ENCODE results near the gene SEC24C. TPM values are rescaled to one million over a fixed set of nuclear protein-coding genes. Genes with fewer than 3 reads are reported as not detected.

Gene SEC24C
- total and polyA plus RNA-seq, 2 of the 13 experiments (the other 11 are each of a cell fraction or from before 2014, with no cell fraction given) = 63.1 to 66.4 TPM

DNA sequence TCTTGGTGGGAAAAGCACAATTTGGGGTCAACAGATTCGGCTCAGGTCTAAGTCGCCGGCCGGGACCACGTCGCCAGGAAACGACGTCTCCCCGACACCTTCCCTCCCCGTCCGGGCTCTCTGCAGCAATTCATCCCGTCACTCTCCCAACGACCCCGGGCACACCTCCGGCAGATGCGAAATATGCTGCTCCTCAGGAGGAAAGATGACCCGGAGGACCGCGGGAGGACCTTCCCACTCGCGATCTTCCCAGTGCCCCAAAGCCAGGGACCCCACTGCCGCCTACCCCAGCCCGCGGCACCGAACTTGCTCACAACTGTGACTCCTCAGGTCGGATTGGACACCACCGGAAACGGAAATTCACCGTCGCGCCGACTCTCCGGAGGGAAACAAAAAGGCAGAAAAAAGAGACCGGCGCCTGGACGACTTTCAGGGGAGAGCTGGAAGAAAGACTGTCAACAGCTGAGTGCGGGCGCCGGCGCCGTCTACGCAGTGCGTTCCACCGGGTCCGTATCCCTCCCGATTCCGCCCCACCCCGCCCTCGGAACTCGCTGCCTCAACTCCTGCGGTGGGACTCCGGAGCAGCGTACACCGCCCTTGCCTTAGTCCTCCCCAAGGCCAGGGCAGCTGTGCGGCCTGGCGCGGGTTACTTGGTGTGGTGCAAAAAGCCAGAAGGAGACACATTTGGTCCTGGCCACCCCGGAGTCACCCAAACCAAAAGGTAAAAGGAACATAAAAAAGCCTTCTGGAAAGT is 13.8 kb upstream of the SEC24C start (continued):
- TF ChIP-seq ZNF556 (CRISPR knock-in tag; IDR thresholded peaks at IDR 0.05; ENCODE audit: borderline replicate concordance) (peak; percentile 90; the same call in 1 of the 2 replicates), ZHX2 (IDR thresholded peaks at IDR 0.05; ENCODE audit: low read depth) (peak; percentile 52; the same call in 1 of the 2 replicates), ZHX2 (CRISPR knock-in tag; IDR thresholded peaks at IDR 0.05; ENCODE audit: borderline replicate concordance) (no peak), LBX2 (CRISPR knock-in tag; IDR thresholded peaks at IDR 0.05; ENCODE audit: borderline replicate concordance) (peak; percentile 44; the same call in 1 of the 2 replicates), BHLHE40 (IDR thresholded peaks at IDR 0.05; ENCODE audit: low read length) (no peak), ZNF781 (CRISPR knock-in tag; IDR thresholded peaks at IDR 0.05; ENCODE audit: borderline replicate concordance, not compliant biosample characterization) (peak; percentile 71), ZNF12 (CRISPR knock-in tag; IDR thresholded peaks at IDR 0.05) (peak; percentile 81), SPEN (CRISPR knock-in tag; IDR thresholded peaks at IDR 0.05; ENCODE audit: low read depth) (peak; percentile 87; the same call in 1 of the 2 replicates), TFDP2 (CRISPR knock-in tag; IDR thresholded peaks at IDR 0.05) (peak; percentile 63), ZNF788 (CRISPR knock-in tag; IDR thresholded peaks at IDR 0.05; ENCODE audit: borderline replicate concordance) (peak; percentile 92; the same call in 1 of the 2 replicates), ZNF562 (CRISPR knock-in tag; IDR thresholded peaks at IDR 0.05; ENCODE audit: borderline replicate concordance) (no peak), ZNF124 (CRISPR knock-in tag; IDR thresholded peaks at IDR 0.05) (no peak), ZFP36L1 (CRISPR knock-in tag; IDR thresholded peaks at IDR 0.05) (0 out of 2 replicates have a peak, but pooled peaks have one; percentile 33), ZNF207 (IDR thresholded peaks at IDR 0.05; ENCODE audit: borderline replicate concordance) (no peak), ZSCAN25 (CRISPR knock-in tag; IDR thresholded peaks at IDR 0.05) (peak; percentile 56; the same call in 1 of the 2 replicates), ZNF235 (CRISPR knock-in tag; IDR thresholded peaks at IDR 0.05; ENCODE audit: borderline replicate concordance) (peak; percentile 82), ZNF225 (CRISPR knock-in tag; IDR thresholded peaks at IDR 0.05) (peak; percentile 77; the same call in 1 of the 2 replicates), TBP (CRISPR knock-in tag; IDR thresholded peaks at IDR 0.05) (no peak)
- TF ChIP-seq, protein P1, sequence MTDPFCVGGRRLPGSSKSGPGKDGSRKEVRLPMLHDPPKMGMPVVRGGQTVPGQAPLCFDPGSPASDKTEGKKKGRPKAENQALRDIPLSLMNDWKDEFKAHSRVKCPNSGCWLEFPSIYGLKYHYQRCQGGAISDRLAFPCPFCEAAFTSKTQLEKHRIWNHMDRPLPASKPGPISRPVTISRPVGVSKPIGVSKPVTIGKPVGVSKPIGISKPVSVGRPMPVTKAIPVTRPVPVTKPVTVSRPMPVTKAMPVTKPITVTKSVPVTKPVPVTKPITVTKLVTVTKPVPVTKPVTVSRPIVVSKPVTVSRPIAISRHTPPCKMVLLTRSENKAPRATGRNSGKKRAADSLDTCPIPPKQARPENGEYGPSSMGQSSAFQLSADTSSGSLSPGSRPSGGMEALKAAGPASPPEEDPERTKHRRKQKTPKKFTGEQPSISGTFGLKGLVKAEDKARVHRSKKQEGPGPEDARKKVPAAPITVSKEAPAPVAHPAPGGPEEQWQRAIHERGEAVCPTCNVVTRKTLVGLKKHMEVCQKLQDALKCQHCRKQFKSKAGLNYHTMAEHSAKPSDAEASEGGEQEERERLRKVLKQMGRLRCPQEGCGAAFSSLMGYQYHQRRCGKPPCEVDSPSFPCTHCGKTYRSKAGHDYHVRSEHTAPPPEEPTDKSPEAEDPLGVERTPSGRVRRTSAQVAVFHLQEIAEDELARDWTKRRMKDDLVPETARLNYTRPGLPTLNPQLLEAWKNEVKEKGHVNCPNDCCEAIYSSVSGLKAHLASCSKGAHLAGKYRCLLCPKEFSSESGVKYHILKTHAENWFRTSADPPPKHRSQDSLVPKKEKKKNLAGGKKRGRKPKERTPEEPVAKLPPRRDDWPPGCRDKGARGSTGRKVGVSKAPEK (CRISPR knock-in tag; IDR thresholded peaks at IDR 0.05; ENCODE audit: borderline replicate concordance) = no peak

Data from HepG2 (cell line).